GM12874 (cell line): ENCODE data around the gene EIF1AY.

Experiments
- TF ChIP-seq, protein P1 (sequence below): IDR thresholded peaks from 2 replicates; pipeline ENCODE4 v1.5.1; 2011; ENCODE audit warnings: low read depth, mild to moderate bottlenecking, control low read depth, low read length, moderate library complexity; ENCODE audit not compliant: insufficient read depth

Gene EIF1AY, protein sequence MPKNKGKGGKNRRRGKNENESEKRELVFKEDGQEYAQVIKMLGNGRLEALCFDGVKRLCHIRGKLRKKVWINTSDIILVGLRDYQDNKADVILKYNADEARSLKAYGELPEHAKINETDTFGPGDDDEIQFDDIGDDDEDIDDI

DNA sequence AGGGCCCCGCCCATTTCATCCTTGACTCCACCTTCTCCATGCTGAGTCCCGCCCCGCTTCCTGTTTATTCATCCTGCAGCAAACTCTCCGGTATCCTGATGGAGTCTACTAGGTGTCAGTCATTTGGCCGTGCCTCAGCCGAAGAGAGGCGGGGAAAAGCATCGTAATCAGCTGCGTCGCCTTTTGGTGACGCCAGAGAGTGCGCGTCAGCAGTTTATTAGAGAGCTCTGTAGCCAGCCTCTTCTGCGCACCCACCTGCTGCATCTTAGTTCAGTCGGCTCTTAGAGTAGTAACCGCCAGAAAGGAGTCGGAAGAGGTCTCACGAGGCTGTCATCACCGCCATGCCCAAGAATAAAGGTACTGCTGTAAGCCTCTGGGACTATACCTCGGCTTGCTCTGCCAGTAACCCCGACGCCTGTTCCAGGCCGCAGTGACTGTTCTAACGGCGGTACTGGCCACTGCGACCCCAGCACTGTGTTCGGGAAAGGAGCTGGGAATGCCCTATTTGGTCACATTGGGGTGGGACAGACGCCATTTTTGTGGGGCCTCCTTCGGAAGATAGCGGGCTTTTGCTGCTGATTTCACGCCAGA, at the start of gene EIF1AY:
TSS of gene EIF1AY (plus strand) at position 246 of the 591 bp plus-strand sequence. CDS start at position 342, 96 bp downstream.
- TF ChIP-seq, protein P1, sequence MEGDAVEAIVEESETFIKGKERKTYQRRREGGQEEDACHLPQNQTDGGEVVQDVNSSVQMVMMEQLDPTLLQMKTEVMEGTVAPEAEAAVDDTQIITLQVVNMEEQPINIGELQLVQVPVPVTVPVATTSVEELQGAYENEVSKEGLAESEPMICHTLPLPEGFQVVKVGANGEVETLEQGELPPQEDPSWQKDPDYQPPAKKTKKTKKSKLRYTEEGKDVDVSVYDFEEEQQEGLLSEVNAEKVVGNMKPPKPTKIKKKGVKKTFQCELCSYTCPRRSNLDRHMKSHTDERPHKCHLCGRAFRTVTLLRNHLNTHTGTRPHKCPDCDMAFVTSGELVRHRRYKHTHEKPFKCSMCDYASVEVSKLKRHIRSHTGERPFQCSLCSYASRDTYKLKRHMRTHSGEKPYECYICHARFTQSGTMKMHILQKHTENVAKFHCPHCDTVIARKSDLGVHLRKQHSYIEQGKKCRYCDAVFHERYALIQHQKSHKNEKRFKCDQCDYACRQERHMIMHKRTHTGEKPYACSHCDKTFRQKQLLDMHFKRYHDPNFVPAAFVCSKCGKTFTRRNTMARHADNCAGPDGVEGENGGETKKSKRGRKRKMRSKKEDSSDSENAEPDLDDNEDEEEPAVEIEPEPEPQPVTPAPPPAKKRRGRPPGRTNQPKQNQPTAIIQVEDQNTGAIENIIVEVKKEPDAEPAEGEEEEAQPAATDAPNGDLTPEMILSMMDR = no peak

- TF ChIP-seq, protein P1 = no peak
Measured at GRCh38 chrY:20528435-20528834, 47.1 kb upstream of the EIF1AY start.

DNA sequence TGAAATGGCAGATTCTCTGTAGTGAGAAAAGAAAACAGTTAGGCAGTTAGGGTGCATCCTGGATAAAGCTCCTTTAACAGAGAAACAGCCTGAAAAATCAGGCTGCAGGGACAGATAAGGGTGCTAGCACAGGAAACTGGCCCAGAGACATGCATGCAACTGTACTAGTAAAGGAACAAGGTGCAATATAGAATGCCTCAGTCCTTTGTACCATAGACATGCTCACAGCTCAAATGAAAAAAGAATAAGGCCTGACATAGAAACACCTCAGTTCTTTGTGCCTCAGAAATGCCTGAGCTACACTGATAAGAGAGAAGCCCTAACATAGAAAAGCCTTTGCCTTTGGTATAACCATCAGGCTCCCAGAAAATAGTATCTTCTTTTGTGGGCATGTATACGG, 37.4 kb upstream of the EIF1AY start:
- TF ChIP-seq, protein P1 = no peak

- TF ChIP-seq, protein P1 = no peak
Measured at GRCh38 chrY:20538933-20539332, 36.6 kb upstream of the EIF1AY start.

DNA sequence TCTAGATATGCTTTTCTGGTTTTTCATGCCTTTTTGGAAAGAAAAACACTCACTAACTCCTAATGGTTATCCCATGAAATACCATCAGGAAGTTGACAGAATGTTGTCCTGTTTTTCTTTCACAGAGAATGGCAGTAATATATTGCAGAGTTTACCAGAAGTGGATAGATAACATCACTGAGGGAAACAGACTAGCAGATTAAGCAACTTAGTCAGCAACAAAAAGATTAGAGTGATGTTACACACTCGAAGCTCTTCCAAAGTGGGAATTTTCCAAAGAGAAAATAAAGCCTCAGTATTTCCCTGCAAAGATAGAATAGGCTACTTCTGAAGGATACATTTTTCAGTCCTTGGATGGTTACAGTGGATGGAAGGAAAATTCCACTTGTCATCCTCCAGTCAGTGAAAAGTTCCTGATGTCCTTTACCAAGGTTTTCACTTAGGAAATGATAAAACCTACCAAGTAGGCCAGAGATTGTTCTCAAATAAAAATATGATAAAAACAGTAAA, 31.1 kb upstream of the EIF1AY start:
- TF ChIP-seq, protein P1 = no peak

GRCh38 chrY:20546071-20546470, 29.5 kb upstream of the EIF1AY start:
- TF ChIP-seq, protein P1 = no peak

- TF ChIP-seq, protein P1 = no peak
Measured at GRCh38 chrY:20549289-20549688, 26.3 kb upstream of the EIF1AY start.
